K562 (cell line): ENCODE results near the gene PDE3A. TPM values are rescaled to one million over a fixed set of nuclear protein-coding genes. Genes with fewer than 3 reads are reported as not detected.

Experiments
- ATAC-seq: fragments of 200-7000 bp; cut with Tn5 transposase; 3 replicates; pipeline ENCODE4 v1.9.1; 2020; ENCODE audit warnings: moderate library complexity
- BruUV-seq: library from RNA; stranded (reverse); fragments of 400-500 nt; replicated peaks from 2 replicates; lab custom pipeline; 2021; lab: Mats Ljungman, UMichigan
- CTCF ChIA-PET: fragments of 300-600 bp; formaldehyde crosslinking; extraction: SDS; loops from one replicate; lab custom pipeline; 2021; ENCODE audit warnings: low intra/inter-chr PET ratio; lab: Yijun Ruan, JAX
- POLR2A ChIA-PET: fragments of 300-600, 350-650 bp; sonication (Branson Sonifier 250); formaldehyde crosslinking; extraction: SDS; loops from one replicate; lab custom pipeline; 2021; ENCODE audit warnings: antibody characterized with exemption, inconsistent platforms; lab: Yijun Ruan, JAX
- DNase-seq, 4 experiments: peaks; one replicate each; pipeline versions ENCODE4 v3.0.0 to v3.0.0-alpha.2; 2011 to 2018; ENCODE audit warnings: low spot score in 3 of 4, mixed read lengths in 3 of 4; ENCODE audit errors: extremely low read depth in 1 of 4
- FAIRE-seq: peaks from 2 replicates; lab custom pipeline; 2011; peaks lifted over from hg19 to GRCh38; lab: Jason Lieb, UNC
- H2AFZ ChIP-seq: 2 replicates; pipeline ENCODE4 v1.6.0; 2011; ENCODE audit warnings: low read depth, low read length, control low read depth, inconsistent platforms
- H3K27ac ChIP-seq: fragments of 200-600 bp; 3 replicates; pipeline ENCODE4 v1.8.0; 2011; ENCODE audit warnings: low read depth, mild to moderate bottlenecking, control low read depth, inconsistent platforms, low read length, moderate library complexity, mixed read lengths; ENCODE audit errors: extremely low read depth
- H3K27me3 ChIP-seq, 2 experiments: fragments of 300-600 bp in 1 of 2; 2 replicates in 1 of 2; 3 replicates in 1 of 2; pipeline versions ENCODE4 v1.6.0 to v1.8.0; 2011; ENCODE audit warnings: inconsistent platforms in 2 of 2, low read length in 2 of 2, mild to moderate bottlenecking in 1 of 2, mixed read lengths in 1 of 2, moderate library complexity in 1 of 2; ENCODE audit not compliant: control insufficient read depth in 2 of 2, insufficient read depth in 2 of 2
- H3K36me3 ChIP-seq: fragments of 300-600 bp; 3 replicates; pipeline ENCODE4 v1.8.0; 2011; ENCODE audit warnings: mild to moderate bottlenecking, low read length, inconsistent platforms; ENCODE audit not compliant: control insufficient read depth, insufficient read depth
- H3K4me1 ChIP-seq, 2 experiments: fragments of 200-600 bp in 1 of 2; replicated peaks in 1 of 2; 2 replicates in 1 of 2; 3 replicates in 1 of 2; pipeline versions ENCODE4 v1.5.1 to v1.8.0; 2011; ENCODE audit warnings: inconsistent platforms in 2 of 2, low read length in 2 of 2, mild to moderate bottlenecking in 1 of 2, mixed read lengths in 1 of 2, moderate library complexity in 1 of 2; ENCODE audit not compliant: control insufficient read depth in 2 of 2, insufficient read depth in 2 of 2
- H3K4me2 ChIP-seq: 2 replicates; pipeline ENCODE4 v1.6.1; 2011; ENCODE audit warnings: low read length, control low read depth, inconsistent platforms, mixed read lengths; ENCODE audit not compliant: insufficient read depth
- H3K4me3 ChIP-seq: fragments of 200-600 bp; sonication (generic), shearing (Covaris generic); 2 replicates; pipeline ENCODE4 v1.5.1; 2016; ENCODE audit warnings: control low read depth, inconsistent platforms
- H3K79me2 ChIP-seq: fragments of 200-600 bp; 3 replicates; pipeline ENCODE4 v1.8.0; 2011; ENCODE audit warnings: low read length, inconsistent platforms; ENCODE audit not compliant: control insufficient read depth, insufficient read depth
- H3K9ac ChIP-seq, 2 experiments: 2 replicates each; pipeline versions ENCODE4 v1.6.0 to v1.6.1; 2011; ENCODE audit warnings: low read depth in 2 of 2, low read length in 2 of 2, control low read depth in 1 of 2, inconsistent platforms in 1 of 2, mild to moderate bottlenecking in 1 of 2, mixed read lengths in 1 of 2; ENCODE audit not compliant: insufficient read depth in 1 of 2
- H3K9me1 ChIP-seq: one replicate; pipeline ENCODE4 v1.6.0; 2011; ENCODE audit warnings: inconsistent platforms, mild to moderate bottlenecking, low read length, moderate library complexity; ENCODE audit not compliant: control insufficient read depth, insufficient read depth
- H3K9me3 ChIP-seq: replicated peaks from 2 replicates; pipeline ENCODE4 v1.5.1; 2011; ENCODE audit warnings: low read depth, low read length, inconsistent platforms; ENCODE audit not compliant: control insufficient read depth, insufficient read depth
- H4K20me1 ChIP-seq: replicated peaks from 2 replicates; pipeline ENCODE4 v1.6.1; 2011; ENCODE audit warnings: low read length, inconsistent platforms, mixed read lengths; ENCODE audit not compliant: control insufficient read depth, insufficient read depth
- ILK ChIP-seq: fragments of 450-650 bp; IDR thresholded peaks from 2 replicates; pipeline ENCODE4 v1.6.1; 2016; ENCODE audit warnings: missing genetic modification characterization, low read depth, mild to moderate bottlenecking, missing compliant biosample characterization, moderate library complexity, borderline replicate concordance
- MED1 ChIP-seq: sonication (generic); formaldehyde crosslinking; IDR thresholded peaks from 2 replicates; pipeline ENCODE4 v1.8.1; 2023; ENCODE audit warnings: missing genetic modification reagents, borderline replicate concordance
- RBBP5 ChIP-seq: fragments of 200-600 bp; sonication (generic); IDR thresholded peaks from 2 replicates; pipeline ENCODE4 v1.6.1; 2012; ENCODE audit warnings: borderline replicate concordance, mild to moderate bottlenecking, low read length, control low read depth, inconsistent platforms; ENCODE audit not compliant: insufficient read depth, poor library complexity, severe bottlenecking
- SAFB2 ChIP-seq: fragments of 200-400 bp; formaldehyde crosslinking; IDR thresholded peaks from 2 replicates; pipeline ENCODE4 v1.6.1; 2018; ENCODE audit warnings: borderline replicate concordance, low read length, low read depth, moderate library complexity; ENCODE audit not compliant: severe bottlenecking
- SIN3A ChIP-seq, 2 experiments: fragments of 150-350 bp in 1 of 2; IDR thresholded peaks; 2 replicates each; pipeline ENCODE4 v1.6.1; 2011 to 2016; ENCODE audit warnings: borderline replicate concordance in 2 of 2, low read depth in 2 of 2, low read length in 2 of 2, mild to moderate bottlenecking in 2 of 2, moderate library complexity in 2 of 2; ENCODE audit not compliant: control insufficient read depth in 1 of 2
- TEAD1 ChIP-seq, 2 experiments: fragments of 450-650 bp in 1 of 2; sonication (generic) in 1 of 2; formaldehyde crosslinking; IDR thresholded peaks; 2 replicates each; pipeline versions ENCODE4 v1.4.0 to v1.8.0; 2020 to 2022; ENCODE audit warnings: mild to moderate bottlenecking in 2 of 2, missing genetic modification reagents in 1 of 2
- XRCC4 ChIP-seq: IDR thresholded peaks from one replicate; pipeline ENCODE4 v1.6.1; 2011; ENCODE audit not compliant: insufficient read depth, insufficient read length; ENCODE audit errors: extremely low read depth
- ZNF217 ChIP-seq: sonication (generic); formaldehyde crosslinking; IDR thresholded peaks from 2 replicates; pipeline ENCODE4 v1.8.0; 2022; ENCODE audit warnings: mild to moderate bottlenecking, missing genetic modification reagents
- ZNF263 ChIP-seq: sonication (generic); formaldehyde crosslinking; IDR thresholded peaks from 2 replicates; pipeline ENCODE4 v1.8.0; 2022; ENCODE audit warnings: mild to moderate bottlenecking, missing genetic modification reagents, borderline replicate concordance
- ZNF785 ChIP-seq: fragments of 250-450 bp; sonication (Bioruptor Pico); IDR thresholded peaks from 2 replicates; pipeline ENCODE4 v1.4.0; 2020; ENCODE audit warnings: mild to moderate bottlenecking
- ZNF830 ChIP-seq: fragments of 250-450 bp; sonication (Bioruptor Pico); IDR thresholded peaks from 2 replicates; pipeline ENCODE4 v1.5.0; 2021; ENCODE audit warnings: mild to moderate bottlenecking
- WGBS: fragments of 100-300 bp; shearing (Covaris generic); methylation state at CpG from one replicate; pipeline ENCODE4 v1.1.6; 2016; ENCODE audit warnings: low coverage, mixed read lengths; ENCODE audit not compliant: insufficient coverage; ENCODE audit errors: missing lambda C conversion rate; 5-methylcytosine and 5-hydroxymethylcytosine counted together
- in situ Hi-C: fragments of 300-500 bp; cut with MboI; formaldehyde crosslinking; loops from 4 replicates; pipeline ENCODE4 v1.15.0; 2018; ENCODE audit warnings: inconsistent platforms, mixed read lengths
- intact Hi-C: fragments of 100-400 bp; cut with micrococcal nuclease; formaldehyde crosslinking; loops from 2 replicates; pipeline ENCODE4 v1.14.2; 2022
- polyA plus RNA-seq, 8 experiments: library from polyadenylated mRNA; depleted of rRNA in 4 of 8; stranded (reverse) in 5 of 8; unstranded in 3 of 8; fragments of >200 nt; fragmentation: Nextera tagmentation in 2 of 8; fragmentation: Illumina TruSeq in 1 of 8; extraction: Ambion mirVana in 2 of 8; extraction: Trizol in 1 of 8; gene quantifications; 2 replicates each; pipeline versions ENCODE4 v1.2.1 to v1.2.3, GENCODE V29; 2011 to 2014; ENCODE audit warnings: inconsistent platforms in 1 of 8, missing spikeins in 1 of 8
- total RNA-seq, 7 experiments: library from RNA; depleted of rRNA in 6 of 7; stranded (reverse); fragments of >200 nt in 6 of 7; fragmentation: Illumina TruSeq in 2 of 7; extraction: Trizol in 2 of 7; gene quantifications; 2 replicates each; pipeline versions ENCODE4 v1.2.1 to v1.2.3, GENCODE V29; 2011 to 2021; ENCODE audit warnings: low replicate concordance in 1 of 7
- TF ChIP-seq, protein P1 (sequence below): fragments of 250-450 bp; sonication (Bioruptor Pico); IDR thresholded peaks from 2 replicates; pipeline ENCODE4 v1.5.0; 2022; ENCODE audit warnings: mild to moderate bottlenecking
- TF ChIP-seq, protein P2 (sequence below): fragments of 450-650 bp; IDR thresholded peaks from 2 replicates; pipeline ENCODE4 v1.6.1; 2014; ENCODE audit warnings: low read depth, mild to moderate bottlenecking, moderate library complexity, borderline replicate concordance

The PDE3A gene
- total and polyA plus RNA-seq, 9 of the 15 experiments (the other 6 are each of a cell fraction or from before 2014, with no cell fraction given): 0.02 TPM; not detected in 8

DNA sequence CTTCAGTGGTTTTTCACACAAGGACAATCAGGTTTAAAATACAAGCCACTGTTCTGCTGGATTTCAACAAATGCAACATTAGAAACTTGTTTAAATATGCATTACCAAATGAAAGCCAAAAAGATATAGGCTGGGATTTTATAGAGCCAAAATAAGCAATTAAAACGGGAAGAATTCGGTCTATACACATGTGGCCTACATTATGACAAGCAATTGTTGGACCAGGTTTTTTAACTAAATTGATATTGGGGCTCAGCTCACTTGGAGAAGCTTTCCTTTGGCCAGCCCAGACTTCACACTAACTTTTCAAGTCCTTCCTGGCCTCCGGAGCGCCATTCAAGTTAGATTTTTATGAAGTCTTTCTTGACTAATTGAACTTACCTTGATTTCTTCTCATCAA lies 16.9 kb upstream of the PDE3A start (continued):
- no peak for TF ChIP-seq SIN3A (IDR thresholded peaks at IDR 0.05; ENCODE audit: borderline replicate concordance in 2 of 2, control insufficient read depth in 1 of 2, low read depth in 2 of 2, low read length in 2 of 2)
- no peak for TF ChIP-seq XRCC4
- no peak for TF ChIP-seq ZNF263
- TF ChIP-seq ZNF830 (CRISPR knock-in tag): no peak
- TF ChIP-seq, all 486 proteins: peak for 0

DNA sequence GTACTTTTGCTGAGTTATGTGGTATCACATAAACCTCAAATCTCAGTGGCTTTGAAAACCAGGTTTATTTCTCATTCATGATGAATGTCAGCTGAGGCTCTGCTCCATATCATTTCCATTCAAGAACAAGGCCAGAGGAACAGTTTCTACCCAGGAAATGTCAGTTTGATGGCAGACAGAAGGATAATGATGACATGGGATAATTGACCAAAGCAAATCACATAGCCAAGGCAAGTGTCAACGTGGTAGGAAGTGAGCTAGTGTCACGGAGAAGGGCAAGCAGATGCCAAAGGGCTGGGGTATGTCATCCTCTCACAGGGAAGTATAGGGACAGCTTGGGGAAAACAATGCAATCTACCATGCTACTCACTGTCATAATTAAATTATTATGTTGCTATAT lies 12.3 kb upstream of the PDE3A start:
- H3K4me1 ChIP-seq: no peaks in the 10 kb centered on the region
- no peak overlapping the region for H3K9ac ChIP-seq
- no peak overlapping the region for H2AFZ ChIP-seq
- in situ Hi-C loops: no loop called here
- H3K4me2 ChIP-seq: no peak overlapping the region
- no peaks in the 10 kb centered on the region for H3K36me3 ChIP-seq
- BruUV-seq: no TSS peak
- WGBS: 0% methylated on average over 2 of the region's 2 CpGs
- TF ChIP-seq MED1: no peak
- no peak for TF ChIP-seq ILK
- TF ChIP-seq ZNF785 (CRISPR knock-in tag): no peak
- TF ChIP-seq SAFB2: no peak
- TF ChIP-seq RBBP5: no peak
- no peak for TF ChIP-seq ZNF217 (CRISPR knock-in tag)
- TF ChIP-seq, protein P1, sequence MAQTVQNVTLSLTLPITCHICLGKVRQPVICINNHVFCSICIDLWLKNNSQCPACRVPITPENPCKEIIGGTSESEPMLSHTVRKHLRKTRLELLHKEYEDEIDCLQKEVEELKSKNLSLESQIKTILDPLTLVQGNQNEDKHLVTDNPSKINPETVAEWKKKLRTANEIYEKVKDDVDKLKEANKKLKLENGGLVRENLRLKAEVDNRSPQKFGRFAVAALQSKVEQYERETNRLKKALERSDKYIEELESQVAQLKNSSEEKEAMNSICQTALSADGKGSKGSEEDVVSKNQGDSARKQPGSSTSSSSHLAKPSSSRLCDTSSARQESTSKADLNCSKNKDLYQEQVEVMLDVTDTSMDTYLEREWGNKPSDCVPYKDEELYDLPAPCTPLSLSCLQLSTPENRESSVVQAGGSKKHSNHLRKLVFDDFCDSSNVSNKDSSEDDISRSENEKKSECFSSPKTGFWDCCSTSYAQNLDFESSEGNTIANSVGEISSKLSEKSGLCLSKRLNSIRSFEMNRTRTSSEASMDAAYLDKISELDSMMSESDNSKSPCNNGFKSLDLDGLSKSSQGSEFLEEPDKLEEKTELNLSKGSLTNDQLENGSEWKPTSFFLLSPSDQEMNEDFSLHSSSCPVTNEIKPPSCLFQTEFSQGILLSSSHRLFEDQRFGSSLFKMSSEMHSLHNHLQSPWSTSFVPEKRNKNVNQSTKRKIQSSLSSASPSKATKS (CRISPR knock-in tag): no peak
- TF ChIP-seq, protein P2, sequence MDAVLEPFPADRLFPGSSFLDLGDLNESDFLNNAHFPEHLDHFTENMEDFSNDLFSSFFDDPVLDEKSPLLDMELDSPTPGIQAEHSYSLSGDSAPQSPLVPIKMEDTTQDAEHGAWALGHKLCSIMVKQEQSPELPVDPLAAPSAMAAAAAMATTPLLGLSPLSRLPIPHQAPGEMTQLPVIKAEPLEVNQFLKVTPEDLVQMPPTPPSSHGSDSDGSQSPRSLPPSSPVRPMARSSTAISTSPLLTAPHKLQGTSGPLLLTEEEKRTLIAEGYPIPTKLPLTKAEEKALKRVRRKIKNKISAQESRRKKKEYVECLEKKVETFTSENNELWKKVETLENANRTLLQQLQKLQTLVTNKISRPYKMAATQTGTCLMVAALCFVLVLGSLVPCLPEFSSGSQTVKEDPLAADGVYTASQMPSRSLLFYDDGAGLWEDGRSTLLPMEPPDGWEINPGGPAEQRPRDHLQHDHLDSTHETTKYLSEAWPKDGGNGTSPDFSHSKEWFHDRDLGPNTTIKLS: no peak
- no peak for TF ChIP-seq TEAD1 (CRISPR knock-in tag; IDR thresholded peaks at IDR 0.05)
- TF ChIP-seq, all 486 proteins: peak for 0
- POLR2A ChIA-PET: no interaction called here
- Histone ChIP-seq H3K9me3 (no peaks in the 10 kb centered on the region), H4K20me1 (no peaks in the 10 kb centered on the region), H3K4me3 (no peak overlapping the region), H3K27ac (no peak overlapping the region), H3K79me2 (no peaks in the 10 kb centered on the region), H3K9me1 (no peaks in the 10 kb centered on the region), H3K27me3 (no peaks in the 10 kb centered on the region)
- CTCF ChIA-PET: no interaction called here
- FAIRE-seq (no peak), DNase-seq (no peak), ATAC-seq (no peak)
- intact Hi-C loops: no loop called here
